T-cell (primary cell): ENCODE data around the gene TBCA. TPM values are rescaled to one million over a fixed set of nuclear protein-coding genes. Genes with fewer than 3 reads are reported as not detected.

Source experiments
- ATAC-seq, 4 experiments: fragments of 200-7000 bp in 3 of 4; fragments of 150-1000 bp in 1 of 4; cut with Tn5 transposase; replicated peaks in 1 of 4; 1 replicate in 3 of 4; 2 replicates in 1 of 4; pipeline ENCODE4 v1.10.0; 2021; ENCODE audit warnings: moderate library complexity in 3 of 4, mild to moderate bottlenecking in 2 of 4, moderate number of reproducible peaks in 1 of 4
- CTCF ChIA-PET, 2 donors: fragments of 300-600 bp; sonication (Branson Sonifier 250); formaldehyde crosslinking; loops; one replicate each; lab custom pipeline; 2022; ENCODE audit warnings: antibody characterized with exemption in 2 of 2; lab: Charles Lee
- POLR2A ChIA-PET, 2 donors: fragments of 300-600 bp; sonication (Branson Sonifier 250); formaldehyde crosslinking; loops; one replicate each; lab custom pipeline; 2022; ENCODE audit warnings: antibody characterized with exemption in 2 of 2; lab: Charles Lee
- DNase-seq, 35 experiments: peaks; one replicate each; pipeline versions ENCODE4 v3.0.0 to v3.0.0-alpha.2; 2013 to 2023
- H3K27ac ChIP-seq: one replicate; pipeline ENCODE4 v1.5.1; 2013; ENCODE audit warnings: low read length
- H3K27me3 ChIP-seq, 2 experiments: replicated peaks in 1 of 2; 1 replicate in 1 of 2; 2 replicates in 1 of 2; pipeline versions ENCODE4 v1.6.1 to v1.7.0; 2013; ENCODE audit warnings: low read length in 1 of 2, mixed read lengths in 1 of 2; ENCODE audit not compliant: control insufficient read depth in 2 of 2, insufficient read depth in 2 of 2; ENCODE audit errors: extremely low read depth in 1 of 2
- H3K36me3 ChIP-seq, 2 donors: 1 replicate in 1 of 2; 2 replicates in 1 of 2; pipeline versions ENCODE4 v1.6.1 to v1.7.0; 2013; ENCODE audit warnings: low read length in 1 of 2; ENCODE audit not compliant: control insufficient read depth in 2 of 2, insufficient read depth in 1 of 2; ENCODE audit errors: extremely low read depth in 1 of 2
- H3K4me1 ChIP-seq, 2 experiments: 1 replicate in 1 of 2; 2 replicates in 1 of 2; pipeline versions ENCODE4 v1.6.1 to v1.7.0; 2013; ENCODE audit warnings: low read length in 2 of 2, mixed read lengths in 1 of 2; ENCODE audit not compliant: insufficient read depth in 2 of 2, control insufficient read depth in 1 of 2; ENCODE audit errors: extremely low read depth in 1 of 2
- H3K4me3 ChIP-seq, 2 donors: 1 replicate in 1 of 2; 2 replicates in 1 of 2; pipeline versions ENCODE4 v1.5.1 to v1.7.0; 2013; ENCODE audit warnings: mild to moderate bottlenecking in 2 of 2, low read length in 1 of 2, moderate library complexity in 1 of 2; ENCODE audit not compliant: control insufficient read depth in 1 of 2; ENCODE audit errors: extremely low read depth in 1 of 2
- H3K9me3 ChIP-seq: 2 replicates; pipeline ENCODE4 v1.7.0; 2013
- H3K27ac Mint-ChIP-seq, 2 donors: one replicate each; pipeline ENCODE4 v1.8.0; 2020 to 2021; ENCODE audit warnings: mild to moderate bottlenecking in 2 of 2, mixed read lengths in 2 of 2
- H3K27me3 Mint-ChIP-seq, 2 donors: one replicate each; pipeline ENCODE4 v1.8.0; 2021 to 2022; ENCODE audit warnings: mixed read lengths in 2 of 2
- H3K36me3 Mint-ChIP-seq: one replicate; pipeline ENCODE4 v1.8.0; 2021; ENCODE audit warnings: mixed read lengths
- H3K4me1 Mint-ChIP-seq, 3 donors: one replicate each; pipeline ENCODE4 v1.8.0; 2020 to 2022; ENCODE audit warnings: mixed read lengths in 3 of 3, mild to moderate bottlenecking in 1 of 3
- H3K4me3 Mint-ChIP-seq, 3 donors: one replicate each; pipeline ENCODE4 v1.8.0; 2020 to 2022; ENCODE audit warnings: mild to moderate bottlenecking in 3 of 3, mixed read lengths in 3 of 3, moderate library complexity in 3 of 3
- H3K9me3 Mint-ChIP-seq, 3 donors: one replicate each; pipeline ENCODE4 v1.8.0; 2020 to 2022; ENCODE audit warnings: mixed read lengths in 3 of 3
- WGBS: methylation state at CpG from one replicate; pipeline ENCODE4 v1.1.5; 2013; ENCODE audit warnings: missing lambda C conversion rate; ENCODE audit not compliant: insufficient coverage; 5-methylcytosine and 5-hydroxymethylcytosine counted together
- total RNA-seq, 35 experiments: library from RNA in 6 of 35; stranded (reverse) in 6 of 35; fragments of 120-200 nt in 1 of 35; gene quantifications; one replicate each; pipeline versions ENCODE4 v1.2.1 to v1.2.4 and lab custom pipeline; 2013 to 2026

The TBCA gene
- total RNA-seq, 5 donors from 2014 or later (not counting 1 experiment from before 2014, with no cell fraction given) = 81.5 to 114 (median 93.4) TPM

DNA sequence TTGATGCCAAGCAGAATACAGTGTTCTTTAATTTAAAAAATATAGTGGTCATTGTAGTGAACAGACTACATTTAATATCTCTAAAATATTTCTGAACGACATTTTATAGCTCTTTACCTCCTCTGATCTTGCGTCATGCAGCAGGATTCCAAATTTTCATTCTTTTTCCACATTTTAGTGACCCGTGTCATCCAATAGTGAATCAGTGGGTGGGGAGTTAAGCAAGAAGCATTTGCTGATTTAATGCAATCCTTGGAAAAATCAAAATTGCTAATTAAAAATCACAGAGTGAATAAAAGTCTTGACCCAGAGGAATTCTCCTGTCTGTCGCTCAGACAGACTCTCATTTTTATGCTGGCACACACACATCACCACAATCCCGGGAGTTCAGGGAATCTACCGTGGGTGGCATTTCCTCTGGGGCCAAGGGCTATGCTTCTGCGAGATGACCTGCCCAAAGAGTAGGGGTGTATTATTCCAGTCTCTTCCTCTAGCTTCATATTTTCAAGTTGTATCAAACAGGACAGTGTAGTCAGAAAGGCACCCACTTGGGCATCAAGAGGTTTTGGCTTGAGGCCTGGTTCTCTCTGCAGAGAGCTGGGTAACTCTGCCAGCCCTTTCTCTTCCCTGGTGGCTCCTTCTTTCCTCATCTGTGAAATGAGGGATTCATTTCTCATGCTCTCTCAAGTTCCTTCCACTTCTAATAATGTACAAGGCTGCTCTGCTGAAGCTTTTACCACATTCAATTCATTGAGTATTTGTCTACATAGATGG, 112.9 kb downstream of the TBCA start:
- no peaks in the 10 kb centered on the region for H3K9me3 Mint-ChIP-seq
- ChIA-PET CTCF (no interaction called here), POLR2A (no interaction called here)
- WGBS = no CpG with 5 or more reads among the region's 7 CpGs
- Histone ChIP-seq H3K9me3 (no peaks in the 10 kb centered on the region), H3K27ac (no peak overlapping the region), H3K27me3 (peaks cover 0 to 15% of the 10 kb centered on the region in 2 experiments), H3K4me3 (no peak overlapping the region), H3K4me1 (peaks cover 0 to 2% of the 10 kb centered on the region in 2 experiments), H3K36me3 (no peaks in the 10 kb centered on the region)
- no peaks in the 10 kb centered on the region for H3K36me3 Mint-ChIP-seq
- H3K27ac Mint-ChIP-seq = no peak overlapping the region
- H3K4me3 Mint-ChIP-seq = no peak overlapping the region
- DNase-seq (no peak), ATAC-seq (no peak)
- no peaks in the 10 kb centered on the region for H3K4me1 Mint-ChIP-seq
- H3K27me3 Mint-ChIP-seq = peaks cover 20 to 21% of the 10 kb centered on the region in 2 donors

DNA sequence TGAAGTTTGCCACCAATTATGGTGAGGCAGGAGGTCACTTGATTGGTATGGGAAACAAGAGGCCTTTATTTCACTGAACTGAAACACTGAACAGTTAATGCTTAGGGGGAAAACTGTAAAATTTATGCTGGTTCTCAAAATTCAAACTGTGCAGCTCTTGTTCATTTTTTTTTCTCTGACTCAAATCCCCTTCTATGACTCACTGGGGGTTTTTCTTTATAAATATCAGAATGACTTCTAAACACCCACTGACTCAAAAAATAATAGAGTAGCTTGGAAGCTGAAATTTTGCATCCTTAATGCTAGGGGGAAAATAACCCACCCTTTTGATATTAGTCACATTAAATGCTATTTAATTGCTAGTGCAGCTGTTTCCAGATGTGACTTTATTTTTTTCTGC, 113.5 kb downstream of the TBCA start:
- POLR2A ChIA-PET = no interaction called here
- CTCF ChIA-PET = no interaction called here

DNA sequence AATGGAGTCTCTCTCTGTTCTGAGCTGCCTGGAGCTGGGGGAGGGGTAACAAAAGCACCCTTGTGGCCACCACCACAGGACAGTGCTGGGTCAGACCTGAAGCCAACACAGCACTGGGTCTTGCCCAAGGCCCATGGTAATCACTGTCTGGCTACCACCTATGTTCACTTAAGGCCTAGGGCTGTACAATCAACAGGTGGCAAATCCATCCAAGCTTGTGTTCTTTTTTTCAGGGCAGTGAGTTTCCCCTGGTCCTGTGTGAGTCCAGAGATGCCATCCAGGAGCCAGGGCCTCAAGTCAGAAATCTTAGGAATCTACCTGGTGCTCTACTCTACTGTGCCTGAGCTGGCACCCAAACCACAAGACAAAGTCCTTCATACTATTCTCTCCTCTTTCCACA, 117.5 kb downstream of the TBCA start:
- ChIA-PET CTCF (no interaction called here), POLR2A (no interaction called here)
- no peaks in the 10 kb centered on the region for H3K9me3 ChIP-seq
- Mint-ChIP-seq H3K36me3 (no peaks in the 10 kb centered on the region), H3K4me1 (no peaks in the 10 kb centered on the region), H3K27ac (no peak overlapping the region), H3K27me3 (peaks cover 41 to 43% of the 10 kb centered on the region in 2 donors), H3K9me3 (no peaks in the 10 kb centered on the region), H3K4me3 (no peak overlapping the region)
- H3K27me3 ChIP-seq = peaks cover 0 to 14% of the 10 kb centered on the region in 2 experiments
- ATAC-seq = no peak
- no peaks in the 10 kb centered on the region for H3K36me3 ChIP-seq
- no peaks in the 10 kb centered on the region for H3K4me1 ChIP-seq
- H3K27ac ChIP-seq = no peak overlapping the region
- no peak overlapping the region for H3K4me3 ChIP-seq
- no peak for DNase-seq

More for the DNA sequence above, 113.5 kb downstream of the TBCA start:
- peaks cover 0 to 2% of the 10 kb centered on the region in 2 experiments for H3K4me1 ChIP-seq
- peaks cover 24 to 27% of the 10 kb centered on the region in 2 donors for H3K27me3 Mint-ChIP-seq
- H3K4me1 Mint-ChIP-seq = no peaks in the 10 kb centered on the region
- H3K4me3 ChIP-seq = no peak overlapping the region
- H3K9me3 Mint-ChIP-seq = no peaks in the 10 kb centered on the region
- no peak overlapping the region for H3K4me3 Mint-ChIP-seq
- H3K9me3 ChIP-seq = no peaks in the 10 kb centered on the region
- no peak overlapping the region for H3K27ac ChIP-seq
- H3K36me3 Mint-ChIP-seq = no peaks in the 10 kb centered on the region
- H3K27ac Mint-ChIP-seq = no peak overlapping the region
- no peaks in the 10 kb centered on the region for H3K36me3 ChIP-seq
- no peak for DNase-seq
- no peak for ATAC-seq
- peaks cover 0 to 15% of the 10 kb centered on the region in 2 experiments for H3K27me3 ChIP-seq

DNA sequence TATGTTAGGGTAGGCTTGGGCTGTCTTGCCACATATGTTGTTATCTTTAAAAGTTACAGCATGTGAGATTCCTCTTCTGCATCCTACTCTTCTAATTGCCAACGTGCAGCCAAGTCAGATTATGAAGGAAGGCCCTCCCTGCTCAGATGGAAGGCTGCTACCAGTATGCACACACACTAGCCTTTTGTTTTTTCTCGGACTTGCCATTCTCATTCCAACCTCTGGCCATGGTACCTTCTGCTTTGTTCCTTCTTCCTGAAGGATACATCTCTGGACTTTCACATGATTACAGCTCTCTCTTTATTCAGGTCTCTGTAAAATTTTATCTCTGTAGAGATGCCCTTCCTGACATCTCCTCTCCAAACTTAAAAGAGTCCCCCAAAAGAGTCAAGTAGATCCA, 124.8 kb downstream of the TBCA start:
- ChIA-PET POLR2A (no interaction called here), CTCF (no interaction called here)
- Mint-ChIP-seq H3K4me1 (no peaks in the 10 kb centered on the region), H3K4me3 (no peak overlapping the region), H3K36me3 (no peaks in the 10 kb centered on the region), H3K27ac (no peak overlapping the region), H3K27me3 (peaks cover 55 to 70% of the 10 kb centered on the region in 2 donors), H3K9me3 (no peaks in the 10 kb centered on the region)
- no peak overlapping the region for H3K4me3 ChIP-seq
- H3K36me3 ChIP-seq = no peaks in the 10 kb centered on the region
- H3K27me3 ChIP-seq = peaks cover 5 to 20% of the 10 kb centered on the region in 2 experiments
- H3K9me3 ChIP-seq = no peaks in the 10 kb centered on the region
- no peak for DNase-seq
- no peak overlapping the region for H3K27ac ChIP-seq
- WGBS = 78% methylated on average over 1 of the region's 2 CpGs
- ATAC-seq = no peak
- H3K4me1 ChIP-seq = no peaks in the 10 kb centered on the region

DNA sequence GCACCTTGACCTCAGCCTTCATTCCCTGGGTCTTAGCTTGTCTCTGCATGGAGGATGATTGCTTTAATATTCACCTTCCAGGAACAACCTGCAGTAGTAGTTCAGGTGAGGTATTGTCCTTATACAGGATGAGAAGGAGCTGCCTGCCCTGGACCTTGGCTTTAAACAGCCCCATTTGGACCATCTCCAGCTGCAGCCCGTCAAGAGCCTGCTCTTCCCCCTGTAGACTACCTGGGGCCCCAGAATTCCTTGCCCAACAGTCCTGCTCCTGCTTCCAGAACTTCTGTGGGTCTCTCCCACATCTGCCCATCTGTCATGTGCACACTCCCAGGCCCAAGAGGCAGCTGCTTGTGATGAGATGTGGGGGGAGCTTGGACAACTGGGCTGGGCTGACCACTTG, 125.5 kb downstream of the TBCA start:
- POLR2A ChIA-PET = no interaction called here
- CTCF ChIA-PET = no interaction called here
- H3K4me1 Mint-ChIP-seq = peaks cover 0 to 4% (median 2%) of the 10 kb centered on the region in 3 donors
- H3K4me3 ChIP-seq = no peak overlapping the region
- DNase-seq = no peak
- H3K27ac Mint-ChIP-seq = no peak overlapping the region
- no peaks in the 10 kb centered on the region for H3K36me3 ChIP-seq
- ATAC-seq = no peak
- H3K27me3 ChIP-seq = peaks cover 9 to 24% of the 10 kb centered on the region in 2 experiments
- H3K9me3 ChIP-seq = no peaks in the 10 kb centered on the region
- H3K27me3 Mint-ChIP-seq = peaks cover 58 to 73% of the 10 kb centered on the region in 2 donors
- WGBS = 33% methylated on average over 1 of the region's 1 CpG
- H3K9me3 Mint-ChIP-seq = no peaks in the 10 kb centered on the region
- no peaks in the 10 kb centered on the region for H3K36me3 Mint-ChIP-seq
- peaks cover 0 to 2% of the 10 kb centered on the region in 2 experiments for H3K4me1 ChIP-seq
- no peak overlapping the region for H3K27ac ChIP-seq
- no peak overlapping the region for H3K4me3 Mint-ChIP-seq

DNA sequence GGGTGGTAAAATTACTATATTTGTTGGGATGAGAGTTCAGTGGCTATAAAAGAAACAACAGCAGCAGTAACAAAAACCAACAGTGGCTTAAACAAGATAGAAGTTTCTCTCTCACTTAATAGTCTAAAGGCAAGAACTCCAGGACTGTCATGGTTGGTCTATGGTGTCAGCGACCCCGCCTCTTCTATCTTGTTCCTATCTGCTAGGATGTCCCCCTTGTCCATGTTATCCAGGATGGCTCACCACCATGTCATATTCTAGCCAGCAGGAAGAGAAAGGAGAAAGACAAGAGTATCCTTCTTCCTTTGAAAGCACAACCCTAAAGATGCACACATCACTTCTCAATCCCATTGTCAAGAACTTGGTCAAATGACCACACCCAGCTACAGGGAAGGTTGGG, 126.4 kb downstream of the TBCA start:
- Histone ChIP-seq H3K4me1 (peaks cover 0 to 8% of the 10 kb centered on the region in 2 experiments), H3K4me3 (no peak overlapping the region), H3K36me3 (no peaks in the 10 kb centered on the region), H3K27ac (no peak overlapping the region), H3K9me3 (no peaks in the 10 kb centered on the region), H3K27me3 (peaks cover 9 to 28% of the 10 kb centered on the region in 2 experiments)
- Mint-ChIP-seq H3K9me3 (no peaks in the 10 kb centered on the region), H3K4me3 (no peak overlapping the region), H3K27me3 (peaks cover 58 to 74% of the 10 kb centered on the region in 2 donors), H3K4me1 (peaks cover 5 to 8% (median 7%) of the 10 kb centered on the region in 3 donors), H3K36me3 (no peaks in the 10 kb centered on the region), H3K27ac (no peak overlapping the region)
- ChIA-PET POLR2A (no interaction called here), CTCF (no interaction called here)
- WGBS = no CpG with 5 or more reads among the region's 2 CpGs
- no peak for ATAC-seq
- no peak for DNase-seq
